Endothelial cell of umbilical vein (primary cell): Measurements from ENCODE around the gene ANKRD49. TPM values are rescaled to one million over a fixed set of nuclear protein-coding genes. Genes with fewer than 3 reads are reported as not detected.

Experiments
- BruUV-seq: library from RNA; stranded (reverse); fragments of 400-500 nt; replicated peaks from 2 replicates; lab custom pipeline; 2021; lab: Mats Ljungman, UMichigan
- CTCF ChIA-PET: fragments of 300-600, 350-600 bp; sonication (Branson Sonifier 250); formaldehyde crosslinking; loops from one replicate; lab custom pipeline; 2021; ENCODE audit warnings: antibody characterized with exemption, inconsistent platforms; lab: Charles Lee
- POLR2A ChIA-PET: fragments of 300-600, 350-600 bp; sonication (Branson Sonifier 250); formaldehyde crosslinking; loops from one replicate; lab custom pipeline; 2021; ENCODE audit warnings: antibody characterized with exemption, inconsistent platforms; lab: Charles Lee
- DNase-seq: peaks from one replicate; pipeline ENCODE4 v3.0.0-alpha.2; 2011; ENCODE audit warnings: low read depth, low spot score
- FAIRE-seq: peaks from 2 replicates; lab custom pipeline; 2011; peaks lifted over from hg19 to GRCh38; lab: Jason Lieb, UNC
- H2AFZ ChIP-seq: 2 replicates; pipeline ENCODE4 v1.6.0; 2012; ENCODE audit warnings: low read depth, low read length, control low read depth, inconsistent platforms
- H3K27ac ChIP-seq: 2 replicates; pipeline ENCODE4 v1.5.1; 2011; ENCODE audit warnings: low read depth, mild to moderate bottlenecking, control low read depth, low read length, moderate library complexity; ENCODE audit not compliant: insufficient read depth
- H3K27me3 ChIP-seq, 2 experiments: 2 replicates each; pipeline versions ENCODE4 v1.6.0 to v1.6.1; 2011; ENCODE audit warnings: low read length in 2 of 2, mixed read lengths in 1 of 2; ENCODE audit not compliant: control insufficient read depth in 2 of 2, insufficient read depth in 2 of 2
- H3K36me3 ChIP-seq, 2 experiments: 2 replicates in 1 of 2; 3 replicates in 1 of 2; pipeline ENCODE4 v1.5.1; 2011; ENCODE audit warnings: low read length in 2 of 2, mild to moderate bottlenecking in 1 of 2, moderate library complexity in 1 of 2; ENCODE audit not compliant: control insufficient read depth in 2 of 2, insufficient read depth in 2 of 2; ENCODE audit errors: extremely low read depth in 1 of 2
- H3K4me1 ChIP-seq: 3 replicates; pipeline ENCODE4 v1.5.1; 2011; ENCODE audit warnings: mild to moderate bottlenecking, low read length; ENCODE audit not compliant: control insufficient read depth, insufficient read depth; ENCODE audit errors: extremely low read depth
- H3K4me2 ChIP-seq: 2 replicates; pipeline ENCODE4 v1.6.1; 2011; ENCODE audit warnings: low read length, control low read depth, mixed read lengths; ENCODE audit not compliant: insufficient read depth
- H3K4me3 ChIP-seq, 3 experiments: fragments of 200-600 bp in 1 of 3; sonication (generic), shearing (Covaris generic) in 1 of 3; replicated peaks in 1 of 3; 2 replicates each; pipeline ENCODE4 v1.5.1; 2011 to 2016; ENCODE audit warnings: control low read depth in 3 of 3, low read length in 3 of 3, mild to moderate bottlenecking in 2 of 3, inconsistent platforms in 1 of 3, low read depth in 1 of 3, moderate library complexity in 1 of 3; ENCODE audit not compliant: insufficient read depth in 1 of 3
- H3K79me2 ChIP-seq: 2 replicates; pipeline ENCODE4 v1.6.0; 2012; ENCODE audit warnings: low read length, inconsistent platforms; ENCODE audit not compliant: control insufficient read depth, insufficient read depth
- H3K9ac ChIP-seq: replicated peaks from 2 replicates; pipeline ENCODE3; 2011; ENCODE audit warnings: low read length, control low read depth; ENCODE audit not compliant: insufficient read depth; ENCODE audit errors: extremely low read depth
- H3K9me1 ChIP-seq: replicated peaks from 3 replicates; pipeline ENCODE4 v1.6.0; 2011; ENCODE audit warnings: mild to moderate bottlenecking, low read length; ENCODE audit not compliant: control insufficient read depth, insufficient read depth; ENCODE audit errors: extremely low read depth
- H3K9me3 ChIP-seq: replicated peaks from 2 replicates; pipeline ENCODE4 v1.5.1; 2012; ENCODE audit warnings: low read length, inconsistent platforms; ENCODE audit not compliant: control insufficient read depth, insufficient read depth
- H4K20me1 ChIP-seq: replicated peaks from 2 replicates; pipeline ENCODE3; 2011; ENCODE audit warnings: mild to moderate bottlenecking, low read length; ENCODE audit not compliant: control insufficient read depth, insufficient read depth; ENCODE audit errors: extremely low read depth
- EZH2 ChIP-seq: IDR thresholded peaks from 2 replicates; pipeline ENCODE4 v1.6.1; 2012; ENCODE audit warnings: borderline replicate concordance, low read depth, mild to moderate bottlenecking, moderate library complexity, low read length, inconsistent platforms; ENCODE audit not compliant: severe bottlenecking
- FOS ChIP-seq: IDR thresholded peaks from 2 replicates; pipeline ENCODE4 v1.6.1; 2011; ENCODE audit warnings: mild to moderate bottlenecking, low read length, moderate library complexity, borderline replicate concordance; ENCODE audit not compliant: insufficient read depth
- GATA2 ChIP-seq: IDR thresholded peaks from 2 replicates; pipeline ENCODE4 v1.7.0; 2011; ENCODE audit warnings: low read depth, mild to moderate bottlenecking, moderate library complexity, mixed read lengths, low read length; ENCODE audit not compliant: insufficient read length, insufficient read depth
- JUN ChIP-seq: IDR thresholded peaks from 2 replicates; pipeline ENCODE4 v1.6.1; 2011; ENCODE audit warnings: borderline replicate concordance, low read depth; ENCODE audit not compliant: insufficient read length, insufficient read depth
- MYC ChIP-seq: IDR thresholded peaks from one replicate; pipeline ENCODE4 v1.6.1; 2011; ENCODE audit warnings: mild to moderate bottlenecking, low read depth, low read length
- POLR2A ChIP-seq: IDR thresholded peaks from 2 replicates; pipeline ENCODE4 v1.6.1; 2012; ENCODE audit warnings: low read depth, mild to moderate bottlenecking, control low read depth, low read length
- POLR2AphosphoS5 ChIP-seq: IDR thresholded peaks from 2 replicates; pipeline ENCODE4 v1.6.1; 2012; ENCODE audit warnings: low read depth, mild to moderate bottlenecking, control low read depth, low read length, moderate library complexity; ENCODE audit not compliant: insufficient read depth
- dilution Hi-C: fragments of 300-500 bp; cut with MboI; formaldehyde crosslinking; loops from one replicate; pipeline ENCODE4 v1.15.0; 2019; ENCODE audit warnings: low sequenced_read_pairs; ENCODE audit not compliant: extremely low pct_ligation_motif_present
- intact Hi-C: fragments of 100-400 bp; cut with micrococcal nuclease; formaldehyde crosslinking; loops from one replicate; pipeline ENCODE4 v1.10.0; 2022
- polyA plus RNA-seq, 4 experiments: library from polyadenylated mRNA; depleted of rRNA in 3 of 4; stranded (reverse) in 3 of 4; unstranded in 1 of 4; fragments of >200 nt; gene quantifications; 2 replicates each; pipeline versions ENCODE4 v1.2.1 to v1.2.3, GENCODE V29; 2011 to 2012; ENCODE audit warnings: missing spikeins in 1 of 4
- total RNA-seq: library from RNA; stranded (reverse); gene quantifications from 2 replicates; pipeline ENCODE4 v1.2.3, GENCODE V29; 2021
- TF ChIP-seq, protein P1 (sequence below), 2 donors: IDR thresholded peaks; 1 replicate in 1 of 2; 2 replicates in 1 of 2; pipeline ENCODE4 v1.5.1; 2011; ENCODE audit warnings: low read length in 2 of 2, mild to moderate bottlenecking in 2 of 2, moderate library complexity in 2 of 2, control low read depth in 1 of 2, inconsistent platforms in 1 of 2, low read depth in 1 of 2; ENCODE audit not compliant: insufficient read depth in 1 of 2; ENCODE audit errors: extremely low read depth in 1 of 2
- TF ChIP-seq, protein P2 (sequence below): IDR thresholded peaks from 2 replicates; pipeline ENCODE4 v1.6.1; 2011; ENCODE audit not compliant: insufficient read depth, insufficient read length

ANKRD49 gene
- total and polyA plus RNA-seq, 2 donors (not counting 3 experiments of a cell fraction or from before 2014, with no cell fraction given), result 6.0 to 7.6 TPM

DNA sequence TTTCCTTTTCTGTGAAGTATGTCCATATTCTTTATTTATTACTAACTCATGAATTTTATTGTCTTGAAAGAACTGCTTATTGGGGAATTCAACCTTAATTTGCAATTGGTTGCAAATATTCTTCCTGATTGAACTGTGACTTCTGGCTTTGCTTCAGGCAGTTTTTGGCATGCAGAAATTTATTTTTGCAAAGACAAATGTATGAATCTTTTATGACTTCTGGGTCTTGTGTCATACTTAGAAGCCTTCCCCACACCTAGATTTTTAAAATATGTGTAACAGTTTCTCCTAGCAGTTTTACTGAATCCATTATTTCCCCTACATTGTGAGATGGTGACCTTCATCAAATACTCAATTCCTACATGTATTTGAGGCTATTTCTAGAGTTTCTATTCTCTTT, 12.4 kb upstream of the ANKRD49 start:
- Histone ChIP-seq H3K9me1 (no peaks in the 10 kb centered on the region), H3K4me3 (no peak overlapping the region), H3K4me2 (no peak overlapping the region), H3K36me3 (peaks cover 0 to under 1% of the 10 kb centered on the region in 2 experiments), H3K79me2 (no peaks in the 10 kb centered on the region), H4K20me1 (no peaks in the 10 kb centered on the region), H3K4me1 (no peaks in the 10 kb centered on the region), H2AFZ (no peak overlapping the region), H3K27me3 (no peaks in the 10 kb centered on the region), H3K9me3 (no peaks in the 10 kb centered on the region), H3K27ac (no peak overlapping the region), H3K9ac (no peak overlapping the region)
- CTCF ChIA-PET, result no interaction called here
- intact Hi-C loops (no loop called here), dilution Hi-C loops (no loop called here)
- no peak for FAIRE-seq
- TF ChIP-seq, protein P1, sequence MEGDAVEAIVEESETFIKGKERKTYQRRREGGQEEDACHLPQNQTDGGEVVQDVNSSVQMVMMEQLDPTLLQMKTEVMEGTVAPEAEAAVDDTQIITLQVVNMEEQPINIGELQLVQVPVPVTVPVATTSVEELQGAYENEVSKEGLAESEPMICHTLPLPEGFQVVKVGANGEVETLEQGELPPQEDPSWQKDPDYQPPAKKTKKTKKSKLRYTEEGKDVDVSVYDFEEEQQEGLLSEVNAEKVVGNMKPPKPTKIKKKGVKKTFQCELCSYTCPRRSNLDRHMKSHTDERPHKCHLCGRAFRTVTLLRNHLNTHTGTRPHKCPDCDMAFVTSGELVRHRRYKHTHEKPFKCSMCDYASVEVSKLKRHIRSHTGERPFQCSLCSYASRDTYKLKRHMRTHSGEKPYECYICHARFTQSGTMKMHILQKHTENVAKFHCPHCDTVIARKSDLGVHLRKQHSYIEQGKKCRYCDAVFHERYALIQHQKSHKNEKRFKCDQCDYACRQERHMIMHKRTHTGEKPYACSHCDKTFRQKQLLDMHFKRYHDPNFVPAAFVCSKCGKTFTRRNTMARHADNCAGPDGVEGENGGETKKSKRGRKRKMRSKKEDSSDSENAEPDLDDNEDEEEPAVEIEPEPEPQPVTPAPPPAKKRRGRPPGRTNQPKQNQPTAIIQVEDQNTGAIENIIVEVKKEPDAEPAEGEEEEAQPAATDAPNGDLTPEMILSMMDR (IDR thresholded peaks at IDR 0.05; ENCODE audit: extremely low read depth in 1 of 2, insufficient read depth in 1 of 2, low read depth in 1 of 2, low read length in 2 of 2), result no peak
- TF ChIP-seq EZH2 (no peak), POLR2A (no peak), GATA2 (no peak), FOS (no peak)
- DNase-seq, result no peak
- POLR2A ChIA-PET, result no interaction called here
- no TSS peak for BruUV-seq

DNA sequence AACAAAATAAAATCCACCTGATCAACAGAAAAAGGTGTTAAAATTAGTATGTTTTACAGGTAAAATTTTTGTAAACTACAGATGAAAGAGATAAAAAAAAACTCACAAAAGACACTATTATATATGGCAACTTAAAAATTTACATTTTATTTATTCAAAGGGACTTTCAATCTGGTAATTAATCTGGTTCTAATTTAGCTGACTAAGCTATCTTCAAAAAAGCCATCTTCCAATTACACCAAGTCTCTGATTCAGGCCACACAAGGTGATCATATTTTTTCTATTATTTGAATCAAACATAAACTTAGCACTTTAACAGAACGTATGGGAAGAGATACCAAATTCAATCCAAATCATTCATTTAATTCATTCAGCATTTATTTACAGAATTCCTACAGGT, 7.7 kb upstream of the ANKRD49 start:
- POLR2A ChIA-PET, result no interaction called here

More for the DNA sequence above, 7.7 kb upstream of the ANKRD49 start:
- intact Hi-C loops, result no loop called here
- H3K9me3 ChIP-seq, result no peaks in the 10 kb centered on the region
- TF ChIP-seq MYC (no peak), EZH2 (no peak), GATA2 (no peak), POLR2A (no peak), JUN (no peak), POLR2AphosphoS5 (no peak), FOS (no peak)
- TF ChIP-seq, protein P2, sequence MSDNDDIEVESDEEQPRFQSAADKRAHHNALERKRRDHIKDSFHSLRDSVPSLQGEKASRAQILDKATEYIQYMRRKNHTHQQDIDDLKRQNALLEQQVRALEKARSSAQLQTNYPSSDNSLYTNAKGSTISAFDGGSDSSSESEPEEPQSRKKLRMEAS, result no peak
- TF ChIP-seq, protein P1 (IDR thresholded peaks at IDR 0.05; ENCODE audit: extremely low read depth in 1 of 2, insufficient read depth in 1 of 2, low read depth in 1 of 2, low read length in 2 of 2), result no peak
- H3K9me1 ChIP-seq, result no peaks in the 10 kb centered on the region
- peaks cover 0 to 12% of the 10 kb centered on the region in 2 experiments for H3K36me3 ChIP-seq
- CTCF ChIA-PET, result interaction anchor here (1.1 kb wide), 1 partner anchor 19 kb away, joined by 3 read pairs; no protein-coding TSS in a partner anchor
- no peak overlapping the region for H3K4me3 ChIP-seq
- dilution Hi-C loops, result no loop called here
- no peaks in the 10 kb centered on the region for H3K4me1 ChIP-seq
- no TSS peak for BruUV-seq
- FAIRE-seq, result no peak
- H3K27ac ChIP-seq, result no peak overlapping the region
- H3K27me3 ChIP-seq, result no peaks in the 10 kb centered on the region
- no peak for DNase-seq
- H4K20me1 ChIP-seq, result no peaks in the 10 kb centered on the region
- no peak overlapping the region for H3K9ac ChIP-seq
- H3K79me2 ChIP-seq, result no peaks in the 10 kb centered on the region
- H2AFZ ChIP-seq, result no peak overlapping the region
- H3K4me2 ChIP-seq, result no peak overlapping the region
